GM12878 (cell line): ENCODE results near the gene NID1. TPM values are rescaled to one million over a fixed set of nuclear protein-coding genes. Genes with fewer than 3 reads are reported as not detected.

ENCODE experiments used
- ATF7 ChIP-seq: fragments of 450-650 bp; IDR thresholded peaks from 2 replicates; pipeline ENCODE4 v1.6.1; 2016; ENCODE audit warnings: low read depth, mild to moderate bottlenecking
- BCL11A ChIP-seq: IDR thresholded peaks from 2 replicates; pipeline ENCODE4 v1.6.1; 2011; ENCODE audit warnings: low read depth, low read length
- CHD4 ChIP-seq: fragments of 200-600 bp; sonication (generic); IDR thresholded peaks from 2 replicates; pipeline ENCODE4 v1.6.1; 2016; ENCODE audit warnings: mild to moderate bottlenecking
- CUX1 ChIP-seq: IDR thresholded peaks from 2 replicates; pipeline ENCODE4 v1.6.1; 2012; ENCODE audit warnings: improper control_type of control experiment, low read depth, low read length; ENCODE audit not compliant: insufficient replicate concordance
- EZH2 ChIP-seq: IDR thresholded peaks from 2 replicates; pipeline ENCODE4 v1.6.1; 2012; ENCODE audit warnings: low read depth, mild to moderate bottlenecking, control low read depth, inconsistent platforms, low read length, borderline replicate concordance; ENCODE audit not compliant: control insufficient read depth
- GABPA ChIP-seq: IDR thresholded peaks from 2 replicates; pipeline ENCODE4 v1.6.1; 2014; ENCODE audit warnings: antibody characterized with exemption, low read depth, mild to moderate bottlenecking, inconsistent platforms
- HDAC6 ChIP-seq: fragments of 200-600 bp; sonication (generic); IDR thresholded peaks from one replicate; pipeline ENCODE4 v1.8.0; 2017; ENCODE audit warnings: antibody characterized with exemption; ENCODE audit not compliant: unreplicated experiment
- POLR2AphosphoS5 ChIP-seq: IDR thresholded peaks from 2 replicates; pipeline ENCODE4 v1.6.1; 2011; ENCODE audit warnings: mild to moderate bottlenecking, low read length, inconsistent platforms
- PRDM15 ChIP-seq: fragments of 450-650 bp; formaldehyde crosslinking; IDR thresholded peaks from 2 replicates; pipeline ENCODE4 v1.4.0; 2020; ENCODE audit warnings: mild to moderate bottlenecking, moderate library complexity
- RUNX3 ChIP-seq: IDR thresholded peaks from 2 replicates; pipeline ENCODE4 v1.6.1; 2012; ENCODE audit warnings: low read length, inconsistent platforms
- polyA plus RNA-seq, 11 experiments: library from polyadenylated mRNA; depleted of rRNA in 4 of 11; unstranded in 6 of 11; stranded (reverse) in 5 of 11; fragments of >200 nt; fragmentation: Nextera tagmentation in 4 of 11; fragmentation: Illumina TruSeq in 1 of 11; extraction: Ambion mirVana in 4 of 11; extraction: Trizol in 1 of 11; gene quantifications; 1 replicate in 1 of 11; 2 replicates in 10 of 11; pipeline versions ENCODE4 v1.2.1 to v1.2.3, GENCODE V29; 2011 to 2016; ENCODE audit warnings: inconsistent platforms in 2 of 11, missing spikeins in 2 of 11, low read depth in 1 of 11
- total RNA-seq, 4 experiments: library from RNA; depleted of rRNA in 3 of 4; stranded (reverse); fragments of >200 nt in 3 of 4; fragmentation: Illumina TruSeq in 1 of 4; extraction: Trizol in 1 of 4; gene quantifications; 2 replicates each; pipeline versions ENCODE4 v1.2.1 to v1.2.3, GENCODE V29; 2013 to 2021
- TF ChIP-seq, protein P1 (sequence below): fragments of 450-650 bp; IDR thresholded peaks from 2 replicates; pipeline ENCODE4 v1.6.1; 2018; ENCODE audit warnings: mild to moderate bottlenecking, low read depth, moderate library complexity; ENCODE audit not compliant: partially characterized antibody
- TF ChIP-seq, protein P2 (sequence below): fragments of 450-650 bp; IDR thresholded peaks from 2 replicates; pipeline ENCODE4 v1.6.1; 2017; ENCODE audit warnings: mild to moderate bottlenecking, moderate library complexity

Gene NID1
- total and polyA plus RNA-seq, 10 of the 15 experiments (the other 5 are each of a cell fraction or from before 2014, with no cell fraction given) = 4.2 to 25.7 (median 11.3) TPM

DNA sequence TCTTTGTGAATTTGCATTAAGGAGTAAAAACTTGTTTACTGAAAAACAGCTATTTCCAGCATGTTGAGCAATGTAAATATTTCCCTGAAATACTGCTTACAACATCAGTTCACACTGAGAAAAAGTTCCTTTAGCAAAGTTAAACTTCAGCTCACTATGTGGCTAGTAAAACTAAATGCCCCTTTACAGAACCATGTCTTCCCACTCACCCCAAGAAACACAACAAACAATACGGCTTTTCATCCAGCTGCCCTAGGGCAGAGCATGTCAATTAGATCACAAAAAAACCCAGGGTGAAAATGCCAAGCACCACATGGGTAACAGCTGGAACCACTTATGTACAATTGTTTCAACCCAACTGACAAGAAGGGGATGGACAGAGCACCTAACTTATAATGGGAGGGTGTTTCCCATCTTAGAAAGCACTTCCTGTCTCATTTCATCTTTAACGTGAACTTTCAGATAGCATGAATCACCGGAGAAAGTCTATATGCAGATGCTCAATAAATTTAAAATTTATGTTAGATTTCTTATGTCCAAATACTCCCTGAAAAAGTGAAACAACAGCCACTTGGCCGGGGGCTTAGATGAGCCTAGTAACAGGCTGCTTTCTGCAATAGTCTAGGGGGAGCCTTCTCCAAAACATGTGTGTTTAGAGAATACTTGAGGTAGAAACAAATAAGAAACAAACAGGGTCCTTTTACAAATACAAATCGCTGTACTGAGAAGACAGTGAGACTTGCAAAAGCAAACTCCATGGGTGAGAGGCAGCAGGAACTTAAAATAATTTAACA, 6.6 kb downstream of the NID1 start (continued):
- TF ChIP-seq CUX1 = no peak
- TF ChIP-seq, protein P1, sequence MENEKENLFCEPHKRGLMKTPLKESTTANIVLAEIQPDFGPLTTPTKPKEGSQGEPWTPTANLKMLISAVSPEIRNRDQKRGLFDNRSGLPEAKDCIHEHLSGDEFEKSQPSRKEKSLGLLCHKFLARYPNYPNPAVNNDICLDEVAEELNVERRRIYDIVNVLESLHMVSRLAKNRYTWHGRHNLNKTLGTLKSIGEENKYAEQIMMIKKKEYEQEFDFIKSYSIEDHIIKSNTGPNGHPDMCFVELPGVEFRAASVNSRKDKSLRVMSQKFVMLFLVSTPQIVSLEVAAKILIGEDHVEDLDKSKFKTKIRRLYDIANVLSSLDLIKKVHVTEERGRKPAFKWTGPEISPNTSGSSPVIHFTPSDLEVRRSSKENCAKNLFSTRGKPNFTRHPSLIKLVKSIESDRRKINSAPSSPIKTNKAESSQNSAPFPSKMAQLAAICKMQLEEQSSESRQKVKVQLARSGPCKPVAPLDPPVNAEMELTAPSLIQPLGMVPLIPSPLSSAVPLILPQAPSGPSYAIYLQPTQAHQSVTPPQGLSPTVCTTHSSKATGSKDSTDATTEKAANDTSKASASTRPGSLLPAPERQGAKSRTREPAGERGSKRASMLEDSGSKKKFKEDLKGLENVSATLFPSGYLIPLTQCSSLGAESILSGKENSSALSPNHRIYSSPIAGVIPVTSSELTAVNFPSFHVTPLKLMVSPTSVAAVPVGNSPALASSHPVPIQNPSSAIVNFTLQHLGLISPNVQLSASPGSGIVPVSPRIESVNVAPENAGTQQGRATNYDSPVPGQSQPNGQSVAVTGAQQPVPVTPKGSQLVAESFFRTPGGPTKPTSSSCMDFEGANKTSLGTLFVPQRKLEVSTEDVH = no peak
- no peak for TF ChIP-seq EZH2
- TF ChIP-seq BCL11A = no peak
- no peak for TF ChIP-seq CHD4
- no peak for TF ChIP-seq GABPA
- 0 out of 2 replicates have a peak, but pooled peaks have one; percentile 40 for TF ChIP-seq RUNX3
- TF ChIP-seq HDAC6 = no peak
- TF ChIP-seq, protein P2, sequence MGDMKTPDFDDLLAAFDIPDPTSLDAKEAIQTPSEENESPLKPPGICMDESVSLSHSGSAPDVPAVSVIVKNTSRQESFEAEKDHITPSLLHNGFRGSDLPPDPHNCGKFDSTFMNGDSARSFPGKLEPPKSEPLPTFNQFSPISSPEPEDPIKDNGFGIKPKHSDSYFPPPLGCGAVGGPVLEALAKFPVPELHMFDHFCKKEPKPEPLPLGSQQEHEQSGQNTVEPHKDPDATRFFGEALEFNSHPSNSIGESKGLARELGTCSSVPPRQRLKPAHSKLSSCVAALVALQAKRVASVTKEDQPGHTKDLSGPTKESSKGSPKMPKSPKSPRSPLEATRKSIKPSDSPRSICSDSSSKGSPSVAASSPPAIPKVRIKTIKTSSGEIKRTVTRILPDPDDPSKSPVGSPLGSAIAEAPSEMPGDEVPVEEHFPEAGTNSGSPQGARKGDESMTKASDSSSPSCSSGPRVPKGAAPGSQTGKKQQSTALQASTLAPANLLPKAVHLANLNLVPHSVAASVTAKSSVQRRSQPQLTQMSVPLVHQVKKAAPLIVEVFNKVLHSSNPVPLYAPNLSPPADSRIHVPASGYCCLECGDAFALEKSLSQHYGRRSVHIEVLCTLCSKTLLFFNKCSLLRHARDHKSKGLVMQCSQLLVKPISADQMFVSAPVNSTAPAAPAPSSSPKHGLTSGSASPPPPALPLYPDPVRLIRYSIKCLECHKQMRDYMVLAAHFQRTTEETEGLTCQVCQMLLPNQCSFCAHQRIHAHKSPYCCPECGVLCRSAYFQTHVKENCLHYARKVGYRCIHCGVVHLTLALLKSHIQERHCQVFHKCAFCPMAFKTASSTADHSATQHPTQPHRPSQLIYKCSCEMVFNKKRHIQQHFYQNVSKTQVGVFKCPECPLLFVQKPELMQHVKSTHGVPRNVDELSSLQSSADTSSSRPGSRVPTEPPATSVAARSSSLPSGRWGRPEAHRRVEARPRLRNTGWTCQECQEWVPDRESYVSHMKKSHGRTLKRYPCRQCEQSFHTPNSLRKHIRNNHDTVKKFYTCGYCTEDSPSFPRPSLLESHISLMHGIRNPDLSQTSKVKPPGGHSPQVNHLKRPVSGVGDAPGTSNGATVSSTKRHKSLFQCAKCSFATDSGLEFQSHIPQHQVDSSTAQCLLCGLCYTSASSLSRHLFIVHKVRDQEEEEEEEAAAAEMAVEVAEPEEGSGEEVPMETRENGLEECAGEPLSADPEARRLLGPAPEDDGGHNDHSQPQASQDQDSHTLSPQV = no peak
- TF ChIP-seq PRDM15 = no peak
- TF ChIP-seq ATF7 = 0 out of 2 replicates have a peak, but pooled peaks have one; percentile 26
- no peak for TF ChIP-seq POLR2AphosphoS5
